Femur (tissue), 1 donor: ENCODE data around the gene PUSL1.

Experiments used
- DNase-seq: peaks from one replicate; pipeline ENCODE4 v3.0.0-alpha.2; 2017

The PUSL1 gene

GRCh38 chr1:1280782-1281481 is 27.5 kb upstream of the PUSL1 start:
- DNase-seq, result no peak

DNA sequence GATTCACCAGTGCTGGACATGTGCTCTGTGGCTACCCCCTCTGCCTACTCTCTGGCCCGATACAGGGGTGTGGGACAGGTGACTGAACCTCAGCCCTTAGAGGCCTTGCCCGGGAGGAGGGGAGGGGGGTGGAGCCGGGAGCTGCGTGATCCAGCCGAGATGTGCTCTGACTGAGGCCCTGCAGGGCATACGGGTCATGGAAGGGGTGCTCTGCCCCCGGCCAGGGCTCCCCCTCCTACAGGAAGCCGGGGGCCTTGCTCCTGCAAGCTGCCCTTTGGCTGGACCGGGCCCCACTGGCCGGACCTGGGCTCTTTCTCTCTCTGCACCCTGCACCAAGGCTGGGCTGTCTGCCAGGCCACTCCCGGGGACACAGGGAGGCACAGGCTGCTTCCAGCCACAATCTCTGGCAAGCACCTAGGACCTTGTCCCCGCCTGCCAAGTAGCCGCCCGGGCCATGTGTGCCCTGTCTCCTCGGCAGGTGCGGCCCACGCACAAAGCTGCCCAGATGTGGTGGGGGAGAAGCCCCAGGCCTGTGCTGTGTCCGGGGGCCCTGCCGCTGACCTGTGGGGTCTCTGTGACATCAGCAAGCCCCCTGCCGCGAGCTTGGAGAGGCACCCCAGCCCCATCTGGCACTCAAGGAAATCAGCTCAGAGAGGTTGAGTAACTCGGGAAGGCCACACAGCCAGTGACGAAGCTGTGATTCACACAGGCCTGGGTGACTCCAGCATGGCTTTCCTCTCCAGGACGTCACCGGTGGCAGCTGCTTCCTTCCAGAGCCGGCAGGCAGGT is 26.7 kb upstream of the PUSL1 start:
- DNase-seq, result no peak

DNA sequence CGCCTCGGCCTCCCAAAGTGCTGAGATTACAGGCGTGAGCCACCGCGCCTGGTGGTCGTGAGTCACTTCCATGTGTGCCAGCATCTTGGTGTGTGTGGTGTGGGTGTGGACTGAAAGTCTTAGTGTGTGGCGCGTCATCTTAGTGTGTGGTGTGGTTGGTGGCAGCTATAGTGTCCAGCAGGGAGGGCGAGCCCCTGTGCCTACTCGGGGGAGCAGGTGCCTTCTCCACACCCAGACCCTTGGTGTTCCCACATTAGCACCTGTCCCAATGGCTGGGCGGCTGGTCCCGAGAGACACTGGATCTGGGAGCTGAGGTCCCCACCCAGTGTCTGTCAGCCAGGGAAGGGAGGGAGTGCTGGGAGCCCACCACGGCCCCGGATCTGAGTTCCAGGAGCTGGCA is 25.4 kb upstream of the PUSL1 start:
- no peak for DNase-seq

DNA sequence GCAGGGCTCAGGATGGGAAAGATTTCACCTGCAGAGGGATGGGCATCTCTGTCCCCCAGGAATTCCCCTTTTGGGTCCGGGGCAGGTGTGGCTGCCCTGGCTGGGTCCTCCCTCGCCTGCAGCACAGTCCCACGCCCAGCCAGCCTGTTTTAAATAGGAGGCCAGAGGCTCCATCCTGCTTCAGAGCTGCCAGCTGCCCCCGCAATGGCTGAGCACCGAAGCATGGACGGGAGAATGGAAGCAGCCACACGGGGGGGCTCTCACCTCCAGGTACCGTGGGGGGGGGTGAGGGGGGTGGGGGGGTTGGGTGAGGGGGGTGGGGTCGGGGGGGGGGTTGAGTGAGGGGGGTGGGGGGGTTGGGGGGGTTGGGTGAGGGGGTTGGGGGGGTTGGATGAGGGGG is 24.6 kb upstream of the PUSL1 start:
- DNase-seq, result peak; percentile 28

DNA sequence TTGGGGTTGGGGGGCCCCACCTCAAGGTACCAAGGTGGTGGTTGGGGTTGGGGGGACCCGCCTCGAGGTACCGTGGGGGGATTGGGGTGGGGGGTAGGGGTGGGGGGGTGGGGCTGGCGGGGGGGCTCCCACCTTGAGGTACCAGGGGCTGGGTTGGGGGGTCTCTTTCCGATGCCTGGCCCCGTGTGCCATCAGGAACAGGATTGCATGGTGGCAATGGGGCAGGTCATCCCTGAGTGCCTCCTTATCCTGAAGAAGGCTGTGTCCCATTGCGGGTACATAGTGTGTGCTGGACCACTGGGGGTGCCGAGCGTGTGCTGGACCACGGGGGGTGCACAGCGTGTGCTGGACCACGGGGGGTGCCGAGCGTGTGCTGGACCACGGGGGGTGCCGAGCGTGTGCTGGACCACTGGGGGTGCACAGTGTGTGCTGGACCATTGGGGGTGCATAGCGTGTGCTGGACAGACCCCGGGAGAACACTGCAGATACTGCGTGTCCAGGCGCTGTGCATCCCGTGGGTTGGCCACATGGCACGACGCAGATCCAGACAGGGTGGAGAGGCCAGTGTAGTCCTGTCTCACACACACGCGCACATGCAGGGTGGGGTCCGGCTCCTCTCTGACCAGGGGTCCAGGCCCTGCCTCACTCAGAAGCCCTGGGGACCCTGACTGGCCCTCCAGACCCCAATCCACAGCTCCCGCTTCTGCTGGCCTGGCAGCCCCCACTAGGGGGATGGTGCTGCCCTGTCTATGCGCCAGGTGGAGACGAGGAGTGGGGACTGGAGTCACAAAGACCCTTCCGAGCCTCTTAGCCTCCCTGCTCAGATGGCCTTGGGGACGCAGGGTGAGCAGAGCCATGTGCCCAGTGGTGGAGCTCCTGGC is 23.9 kb upstream of the PUSL1 start:
- no peak for DNase-seq

- no peak for DNase-seq
Measured at GRCh38 chr1:1285102-1285571, 23.3 kb upstream of the PUSL1 start.

DNA sequence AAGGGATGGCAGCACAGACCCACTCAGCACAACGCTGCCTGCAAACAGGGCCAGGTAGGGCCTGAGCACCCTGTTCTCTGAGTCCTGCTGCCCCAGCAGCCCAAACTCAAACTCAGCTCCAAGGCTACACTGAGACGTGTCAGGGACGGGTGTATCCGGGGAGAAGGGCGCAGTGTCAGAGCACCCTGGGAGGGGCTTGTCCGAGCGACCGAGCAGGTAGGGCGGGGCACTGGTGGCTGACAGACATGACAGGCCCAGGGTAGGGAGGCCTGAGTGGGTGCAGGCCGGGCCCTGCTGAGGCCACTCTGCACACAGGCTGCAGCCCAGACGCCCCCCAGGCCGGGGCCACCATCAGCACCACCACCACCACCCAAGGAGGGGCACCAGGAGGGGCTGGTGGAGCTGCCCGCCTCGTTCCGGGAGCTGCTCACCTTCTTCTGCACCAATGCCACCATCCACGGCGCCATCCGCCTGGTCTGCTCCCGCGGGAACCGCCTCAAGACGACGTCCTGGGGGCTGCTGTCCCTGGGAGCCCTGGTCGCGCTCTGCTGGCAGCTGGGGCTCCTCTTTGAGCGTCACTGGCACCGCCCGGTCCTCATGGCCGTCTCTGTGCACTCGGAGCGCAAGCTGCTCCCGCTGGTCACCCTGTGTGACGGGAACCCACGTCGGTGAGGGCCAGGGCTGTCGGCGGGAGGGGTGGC is 22.6 kb upstream of the PUSL1 start:
- no peak for DNase-seq

- DNase-seq, result peak; percentile 24
Measured at GRCh38 chr1:1286313-1287261, 21.8 kb upstream of the PUSL1 start.

- no peak for DNase-seq
Measured at GRCh38 chr1:1287288-1288110, 20.9 kb upstream of the PUSL1 start.

DNA sequence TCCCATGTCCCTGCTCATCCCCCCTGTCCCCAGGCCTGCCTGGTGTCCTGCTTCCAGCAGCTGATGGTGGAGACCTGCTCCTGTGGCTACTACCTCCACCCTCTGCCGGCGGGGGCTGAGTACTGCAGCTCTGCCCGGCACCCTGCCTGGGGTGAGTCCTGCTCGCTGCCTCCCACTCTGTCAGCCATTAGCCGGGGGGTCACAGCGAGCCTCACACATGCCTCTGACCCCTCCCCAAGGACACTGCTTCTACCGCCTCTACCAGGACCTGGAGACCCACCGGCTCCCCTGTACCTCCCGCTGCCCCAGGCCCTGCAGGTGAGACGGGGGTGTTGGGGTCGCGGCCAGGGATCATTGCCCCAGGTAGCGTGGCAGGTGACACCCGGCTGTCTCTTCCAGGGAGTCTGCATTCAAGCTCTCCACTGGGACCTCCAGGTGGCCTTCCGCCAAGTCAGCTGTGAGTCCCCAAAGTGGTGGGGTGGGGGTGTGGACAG is 18.1 kb upstream of the PUSL1 start:
- peak; percentile 63 for DNase-seq

DNA sequence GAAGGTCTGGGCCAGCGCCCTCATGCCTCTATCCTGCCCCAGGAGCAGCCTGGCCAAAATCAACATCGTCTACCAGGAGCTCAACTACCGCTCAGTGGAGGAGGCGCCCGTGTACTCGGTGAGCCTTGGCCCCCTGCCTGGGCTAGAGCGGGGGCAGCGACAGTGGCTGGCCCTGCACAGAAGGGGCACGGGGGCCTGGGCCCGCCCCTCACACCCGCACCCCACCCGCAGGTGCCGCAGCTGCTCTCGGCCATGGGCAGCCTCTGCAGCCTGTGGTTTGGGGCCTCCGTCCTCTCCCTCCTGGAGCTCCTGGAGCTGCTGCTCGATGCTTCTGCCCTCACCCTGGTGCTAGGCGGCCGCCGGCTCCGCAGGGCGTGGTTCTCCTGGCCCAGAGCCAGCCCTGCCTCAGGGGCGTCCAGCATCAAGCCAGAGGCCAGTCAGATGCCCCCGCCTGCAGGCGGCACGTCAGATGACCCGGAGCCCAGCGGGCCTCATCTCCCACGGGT is 17.3 kb upstream of the PUSL1 start:
- DNase-seq, result peak; percentile 32

GRCh38 chr1:1291548-1292441 is 16.6 kb upstream of the PUSL1 start:
- DNase-seq, result peak; percentile 77

- peak; percentile 29 for DNase-seq
Measured at GRCh38 chr1:1292442-1292779, 16.0 kb upstream of the PUSL1 start.

- DNase-seq, result peak; percentile 19
Measured at GRCh38 chr1:1292851-1293250, 15.5 kb upstream of the PUSL1 start.

DNA sequence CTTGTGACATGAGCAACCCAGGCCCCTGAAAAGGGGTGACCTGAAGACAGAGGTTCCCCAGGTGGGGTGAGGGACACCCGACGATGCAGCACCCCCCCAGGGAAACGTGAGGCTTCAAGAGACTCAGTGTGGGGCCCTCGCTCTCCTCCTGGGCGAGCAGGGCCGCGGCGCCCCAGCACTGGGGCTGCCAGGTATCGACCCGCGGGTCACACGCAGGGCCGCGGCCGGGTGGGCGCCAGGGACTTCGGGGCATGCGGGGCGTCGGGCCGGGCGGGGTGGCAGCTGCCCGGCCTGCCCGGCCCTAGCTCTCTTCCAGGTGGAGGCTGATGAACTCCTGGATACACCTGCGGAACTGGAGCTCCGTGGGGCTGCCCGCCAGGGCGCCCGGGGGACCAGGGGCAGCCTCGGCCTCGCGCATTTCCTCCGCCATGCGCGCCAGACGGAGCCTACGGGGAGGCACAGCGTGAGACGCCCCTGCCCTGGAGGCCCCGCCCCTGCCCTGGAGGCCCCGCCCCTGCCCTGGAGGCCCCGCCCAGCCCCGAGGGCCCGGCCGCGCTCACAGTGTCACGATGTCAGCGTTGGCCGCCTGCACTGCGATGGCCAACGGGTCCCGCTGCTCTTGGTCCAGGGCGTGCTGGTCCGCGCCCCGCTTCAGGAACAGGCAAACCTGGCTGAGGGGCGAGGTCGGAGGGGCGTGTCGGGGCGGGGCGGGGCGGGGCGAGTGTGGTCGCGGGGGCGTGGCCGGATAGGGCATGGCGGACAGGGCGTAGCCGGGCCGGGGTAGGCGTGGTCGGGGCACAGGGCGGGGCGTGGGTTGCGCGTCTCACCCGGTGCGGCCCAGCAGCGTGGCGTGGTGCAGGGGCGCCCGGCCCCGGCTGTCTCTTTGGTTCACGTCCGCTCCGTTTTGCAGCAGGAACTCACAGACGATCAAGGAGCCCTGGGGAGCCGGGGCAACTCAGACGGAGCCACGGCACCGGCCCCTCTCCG is 14.8 kb upstream of the PUSL1 start:
- DNase-seq, result peak; percentile 61

GRCh38 chr1:1294250-1294890 is 14.0 kb upstream of the PUSL1 start:
- DNase-seq, result no peak
